ENCODE results near the gene P3R3URF. TPM values are rescaled to one million over a fixed set of nuclear protein-coding genes. Genes with fewer than 3 reads are reported as not detected.

The P3R3URF gene
- total RNA-seq, 1 donor from 2014 or later = not detected

GRCh38 chr1:46219551-46220520 lies 43.5 kb upstream of the P3R3URF start:
- Histone ChIP-seq H3K4me1 (peaks cover 0 to 5% of the 10 kb centered on the region in 2 donors), H3K4me3 (no peak overlapping the region), H3K36me3 (peaks cover 19% of the 10 kb centered on the region in 2 donors), H3K27me3 (no peaks in the 10 kb centered on the region), H3K27ac (no peak overlapping the region), H3K9me3 (no peaks in the 10 kb centered on the region)
- no peak for TF ChIP-seq CTCF (IDR thresholded peaks at IDR 0.05)
- no peak for DNase-seq (ENCODE audit: low spot score in 2 of 2)
- intact Hi-C loops (cut with DNase I) = no loop called here

GRCh38 chr1:46218443-46218842 lies 42.2 kb upstream of the P3R3URF start:
- TF ChIP-seq CTCF (IDR thresholded peaks at IDR 0.05) = no peak
- Histone ChIP-seq H3K4me3 (no peak overlapping the region), H3K36me3 (peaks cover 19% of the 10 kb centered on the region in 2 donors), H3K27ac (no peak overlapping the region), H3K27me3 (no peaks in the 10 kb centered on the region), H3K4me1 (peaks cover 0 to 5% of the 10 kb centered on the region in 2 donors), H3K9me3 (no peaks in the 10 kb centered on the region)
- intact Hi-C loops (cut with DNase I) = no loop called here
- DNase-seq (ENCODE audit: low spot score in 2 of 2) = no peak

- Histone ChIP-seq H3K9me3 (no peaks in the 10 kb centered on the region), H3K36me3 (peaks cover 9 to 13% of the 10 kb centered on the region in 2 donors), H3K4me3 (no peak overlapping the region), H3K4me1 (no peaks in the 10 kb centered on the region), H3K27me3 (no peaks in the 10 kb centered on the region), H3K27ac (no peak overlapping the region)
- DNase-seq (ENCODE audit: low spot score in 2 of 2) = no peak
- no peak for TF ChIP-seq CTCF (IDR thresholded peaks at IDR 0.05)
- intact Hi-C loops (cut with DNase I) = no loop called here
These were observed 39.2 kb upstream of the P3R3URF start for GRCh38 chr1:46215504-46215903.

- Histone ChIP-seq H3K4me3 (no peak overlapping the region), H3K36me3 (peaks cover 4 to 6% of the 10 kb centered on the region in 2 donors), H3K9me3 (no peaks in the 10 kb centered on the region), H3K27ac (no peak overlapping the region), H3K27me3 (no peaks in the 10 kb centered on the region), H3K4me1 (peaks cover 0 to 3% of the 10 kb centered on the region in 2 donors)
- DNase-seq (ENCODE audit: low spot score in 2 of 2) = no peak
- TF ChIP-seq CTCF (IDR thresholded peaks at IDR 0.05) = no peak
- intact Hi-C loops (cut with DNase I) = no loop called here
These were observed 34.8 kb upstream of the P3R3URF start for GRCh38 chr1:46211051-46211450.

GRCh38 chr1:46210561-46210960 lies 34.3 kb upstream of the P3R3URF start:
- DNase-seq (ENCODE audit: low spot score in 2 of 2) = no peak
- no peaks in the 10 kb centered on the region for H3K27me3 ChIP-seq
- intact Hi-C loops (cut with DNase I) = no loop called here
- no peak overlapping the region for H3K27ac ChIP-seq
- no peak overlapping the region for H3K4me3 ChIP-seq
- H3K36me3 ChIP-seq = peaks cover 4 to 6% of the 10 kb centered on the region in 2 donors
- peaks cover 0 to 6% of the 10 kb centered on the region in 2 donors for H3K4me1 ChIP-seq
- H3K9me3 ChIP-seq = no peaks in the 10 kb centered on the region
- no peak for TF ChIP-seq CTCF (IDR thresholded peaks at IDR 0.05)
